ENCODE measurements around the gene HGF. TPM values are rescaled to one million over a fixed set of nuclear protein-coding genes. Genes with fewer than 3 reads are reported as not detected.

HGF gene
- total RNA-seq, 2 experiments from 2014 or later: not detected

GRCh38 chr7:81674431-81674830, 95.4 kb downstream of the HGF start:
- Histone ChIP-seq H3K9me3 (ENCODE audit: control insufficient read depth in 1 of 2, insufficient read depth in 1 of 2, low read length in 2 of 2) (no peaks in the 10 kb centered on the region), H3K27ac (ENCODE audit: low read depth in 1 of 2, low read length in 2 of 2) (no peak overlapping the region), H3K4me1 (ENCODE audit: insufficient read depth, low read length) (no peaks in the 10 kb centered on the region), H3K4me3 (ENCODE audit: low read length) (no peak overlapping the region), H3K36me3 (ENCODE audit: insufficient read depth, low read length) (no peaks in the 10 kb centered on the region), H3K27me3 (ENCODE audit: control insufficient read depth in 1 of 2, insufficient read depth in 2 of 2, low read length in 2 of 2) (no peaks in the 10 kb centered on the region)
- Mint-ChIP-seq H3K4me3 (no peak overlapping the region), H3K36me3 (ENCODE audit: low read depth) (no peaks in the 10 kb centered on the region), H3K9me3 (peaks cover 2% of the 10 kb centered on the region), H3K4me1 (ENCODE audit: low read depth) (no peaks in the 10 kb centered on the region), H3K27me3 (no peaks in the 10 kb centered on the region), H3K27ac (no peak overlapping the region)
- ATAC-seq (ENCODE audit: poor library complexity) (no peak), DNase-seq (no peak)
- CTCF ChIA-PET: no interaction called here
- intact Hi-C loops (cut with DNase I, micrococcal nuclease): no loop called here
- POLR2A ChIA-PET: no interaction called here
- no peak for TF ChIP-seq CTCF (IDR thresholded peaks at IDR 0.05)

GRCh38 chr7:81672872-81673271, 97.0 kb downstream of the HGF start:
- Mint-ChIP-seq H3K36me3 (ENCODE audit: low read depth) (no peaks in the 10 kb centered on the region), H3K4me3 (no peak overlapping the region), H3K27ac (no peak overlapping the region), H3K27me3 (no peaks in the 10 kb centered on the region), H3K9me3 (peaks cover 2% of the 10 kb centered on the region), H3K4me1 (ENCODE audit: low read depth) (no peaks in the 10 kb centered on the region)
- intact Hi-C loops (cut with DNase I, micrococcal nuclease): no loop called here
- no peak for TF ChIP-seq CTCF (IDR thresholded peaks at IDR 0.05)
- CTCF ChIA-PET: no interaction called here
- ATAC-seq (ENCODE audit: poor library complexity): no peak
- H3K9me3 ChIP-seq (ENCODE audit: control insufficient read depth in 1 of 2, insufficient read depth in 1 of 2, low read length in 2 of 2): no peaks in the 10 kb centered on the region
- no peak overlapping the region for H3K4me3 ChIP-seq (ENCODE audit: low read length)
- H3K4me1 ChIP-seq (ENCODE audit: insufficient read depth, low read length): no peaks in the 10 kb centered on the region
- no peaks in the 10 kb centered on the region for H3K27me3 ChIP-seq (ENCODE audit: control insufficient read depth in 1 of 2, insufficient read depth in 2 of 2, low read length in 2 of 2)
- POLR2A ChIA-PET: no interaction called here
- H3K27ac ChIP-seq (ENCODE audit: low read depth in 1 of 2, low read length in 2 of 2): no peak overlapping the region
- H3K36me3 ChIP-seq (ENCODE audit: insufficient read depth, low read length): no peaks in the 10 kb centered on the region
- no peak for DNase-seq

- intact Hi-C loops (cut with DNase I, micrococcal nuclease): no loop called here
- ATAC-seq (ENCODE audit: poor library complexity): no peak
- Mint-ChIP-seq H3K36me3 (ENCODE audit: low read depth) (no peaks in the 10 kb centered on the region), H3K4me1 (ENCODE audit: low read depth) (no peaks in the 10 kb centered on the region), H3K27me3 (no peaks in the 10 kb centered on the region), H3K4me3 (no peak overlapping the region), H3K27ac (no peak overlapping the region), H3K9me3 (peaks cover 2% of the 10 kb centered on the region)
- Histone ChIP-seq H3K27me3 (ENCODE audit: control insufficient read depth in 1 of 2, insufficient read depth in 2 of 2, low read length in 2 of 2) (no peaks in the 10 kb centered on the region), H3K4me1 (ENCODE audit: insufficient read depth, low read length) (no peaks in the 10 kb centered on the region), H3K36me3 (ENCODE audit: insufficient read depth, low read length) (no peaks in the 10 kb centered on the region), H3K9me3 (ENCODE audit: control insufficient read depth in 1 of 2, insufficient read depth in 1 of 2, low read length in 2 of 2) (no peaks in the 10 kb centered on the region), H3K4me3 (ENCODE audit: low read length) (no peak overlapping the region), H3K27ac (ENCODE audit: low read depth in 1 of 2, low read length in 2 of 2) (no peak overlapping the region)
- ChIA-PET CTCF (no interaction called here), POLR2A (no interaction called here)
- no peak for DNase-seq
- no peak for TF ChIP-seq CTCF (IDR thresholded peaks at IDR 0.05)
Measured at GRCh38 chr7:81669476-81670105, 100.3 kb downstream of the HGF start.
